PC-9 (cell line): ENCODE measurements around the gene ATRNL1. TPM values are rescaled to one million over a fixed set of nuclear protein-coding genes. Genes with fewer than 3 reads are reported as not detected.

Experiments
- BruUV-seq: library from RNA; stranded (reverse); fragments of 400-500 nt; replicated peaks from 2 replicates; lab custom pipeline; 2021; lab: Mats Ljungman, UMichigan
- CTCF ChIA-PET: fragments of 300-600 bp; sonication (Branson Sonifier 250); formaldehyde crosslinking; loops from one replicate; lab custom pipeline; 2022; ENCODE audit warnings: antibody characterized with exemption; lab: Charles Lee
- POLR2A ChIA-PET: fragments of 300-600 bp; sonication (Branson Sonifier 250); formaldehyde crosslinking; loops from one replicate; lab custom pipeline; 2022; ENCODE audit warnings: antibody characterized with exemption; ENCODE audit not compliant: unreplicated experiment; lab: Charles Lee
- DNase-seq, 2 experiments: peaks; one replicate each; pipeline versions ENCODE4 v3.0.0 to v3.0.0-alpha.2; 2015 to 2022; ENCODE audit warnings: mixed read lengths in 1 of 2
- H2AFZ ChIP-seq: fragments of 200-600 bp; sonication (generic); 2 replicates; pipeline ENCODE4 v1.8.1; 2017; ENCODE audit warnings: antibody characterized with exemption
- H3F3A ChIP-seq: fragments of 200-600 bp; sonication (generic); 2 replicates; pipeline ENCODE4 v1.8.1; 2017; ENCODE audit warnings: antibody characterized with exemption, mild to moderate bottlenecking, low read depth; ENCODE audit not compliant: insufficient read depth
- H3K27ac ChIP-seq: fragments of 200-600 bp; sonication (generic); 2 replicates; pipeline ENCODE4 v1.6.1; 2016; ENCODE audit warnings: mixed run types
- H3K27me3 ChIP-seq: fragments of 200-600 bp; sonication (generic); 2 replicates; pipeline ENCODE4 v1.6.1; 2016; ENCODE audit warnings: low read depth, mixed run types; ENCODE audit not compliant: insufficient read depth
- H3K36me3 ChIP-seq: fragments of 200-600 bp; sonication (generic); 2 replicates; pipeline ENCODE4 v1.6.1; 2016; ENCODE audit warnings: low read depth, mixed run types
- H3K4me1 ChIP-seq: fragments of 200-600 bp; sonication (generic); replicated peaks from 2 replicates; pipeline ENCODE4 v1.6.1; 2016; ENCODE audit warnings: mixed run types; ENCODE audit not compliant: insufficient read depth
- H3K4me2 ChIP-seq: fragments of 200-600 bp; sonication (generic); 2 replicates; pipeline ENCODE4 v1.6.1; 2017; ENCODE audit warnings: mixed run types
- H3K4me3 ChIP-seq: fragments of 200-600 bp; sonication (generic); 2 replicates; pipeline ENCODE4 v1.6.1; 2016; ENCODE audit warnings: mixed run types
- H3K79me2 ChIP-seq: fragments of 200-600 bp; sonication (generic); 2 replicates; pipeline ENCODE4 v1.6.1; 2017; ENCODE audit warnings: low read depth, mixed run types
- H3K9me2 ChIP-seq: fragments of 200-600 bp; sonication (generic); 2 replicates; pipeline ENCODE4 v1.8.1; 2017; ENCODE audit warnings: mild to moderate bottlenecking; ENCODE audit not compliant: insufficient read depth
- H3K9me3 ChIP-seq: fragments of 200-600 bp; sonication (generic); 2 replicates; pipeline ENCODE4 v1.8.1; 2016; ENCODE audit warnings: low read depth; ENCODE audit not compliant: insufficient read depth
- H4K20me1 ChIP-seq: fragments of 200-600 bp; sonication (generic); 2 replicates; pipeline ENCODE4 v1.8.1; 2017; ENCODE audit not compliant: insufficient read depth
- EZH2 ChIP-seq: fragments of 200-600 bp; sonication (generic); IDR thresholded peaks from 2 replicates; pipeline ENCODE4 v1.8.0; 2017; ENCODE audit warnings: antibody characterized with exemption, low read depth
- intact Hi-C: fragments of 100-400 bp; cut with micrococcal nuclease; formaldehyde crosslinking; loops from one replicate; pipeline ENCODE4 v1.10.0; 2022; ENCODE audit not compliant: unreplicated experiment
- total RNA-seq: library from RNA; stranded (reverse); gene quantifications from 2 replicates; pipeline ENCODE4 v1.2.3, GENCODE V29; 2021
- TF ChIP-seq, protein P1 (sequence below): fragments of 200-600 bp; sonication (generic); conservative IDR thresholded peaks from 2 replicates; pipeline ENCODE4 v1.6.1; 2017; ENCODE audit warnings: mixed run types, antibody characterized with exemption, mild to moderate bottlenecking, moderate library complexity

Gene ATRNL1
- total RNA-seq, 1 experiment from 2014 or later = not detected

DNA sequence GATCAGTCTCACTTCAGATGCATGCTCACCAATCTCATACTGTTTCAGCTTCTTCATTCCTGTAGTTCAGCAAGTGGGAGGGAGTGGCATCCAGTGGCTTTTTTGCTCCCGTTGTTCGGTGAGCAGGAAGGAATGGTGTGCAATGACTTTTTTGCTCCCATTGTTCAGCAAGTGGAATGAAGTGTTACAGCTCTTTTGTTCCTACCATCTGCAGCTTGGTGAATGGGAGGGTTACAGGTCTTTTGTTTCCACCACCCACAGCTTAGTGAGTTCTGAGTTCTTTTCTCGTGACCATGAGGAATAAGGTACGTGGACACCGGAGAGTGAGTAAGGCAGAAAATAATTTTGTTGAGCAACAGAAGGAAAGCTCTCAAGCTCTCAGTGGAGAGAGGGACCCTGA lies 363.6 kb downstream of the ATRNL1 start:
- BruUV-seq = no TSS peak

DNA sequence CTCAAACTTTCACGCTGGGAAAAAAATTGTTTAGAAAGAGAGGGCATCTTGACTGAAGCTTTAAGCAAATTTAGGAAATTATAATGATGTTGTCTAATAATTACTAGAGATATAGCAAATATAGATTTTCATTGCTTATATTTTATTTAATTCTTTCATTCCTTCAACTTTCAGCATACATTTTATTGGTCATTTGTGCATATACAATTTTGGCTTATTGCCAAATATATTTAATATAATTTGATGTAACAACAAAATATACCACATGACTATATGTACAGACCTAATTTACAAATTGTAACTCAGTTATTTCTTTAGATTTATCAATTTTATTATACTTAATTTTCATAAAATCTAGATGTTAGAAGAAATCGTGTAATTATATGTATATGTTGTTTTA lies 390.1 kb downstream of the ATRNL1 start:
- Histone ChIP-seq H3K9me2 (no peaks in the 10 kb centered on the region), H3K79me2 (no peaks in the 10 kb centered on the region), H3K36me3 (no peaks in the 10 kb centered on the region), H3K4me2 (no peak overlapping the region), H3F3A (no peaks in the 10 kb centered on the region), H3K27me3 (no peaks in the 10 kb centered on the region), H3K27ac (no peak overlapping the region), H3K4me3 (no peak overlapping the region), H3K4me1 (no peaks in the 10 kb centered on the region), H2AFZ (no peak overlapping the region), H3K9me3 (no peaks in the 10 kb centered on the region), H4K20me1 (no peaks in the 10 kb centered on the region)
- BruUV-seq = no TSS peak
- no peak for TF ChIP-seq EZH2
- intact Hi-C loops = no loop called here
- ChIA-PET POLR2A (no interaction called here), CTCF (no interaction called here)
- DNase-seq = no peak

More for the DNA sequence above, 363.6 kb downstream of the ATRNL1 start:
- Histone ChIP-seq H3K9me2 (no peaks in the 10 kb centered on the region), H2AFZ (no peak overlapping the region), H4K20me1 (no peaks in the 10 kb centered on the region), H3K36me3 (no peaks in the 10 kb centered on the region), H3K79me2 (no peaks in the 10 kb centered on the region), H3K4me1 (no peaks in the 10 kb centered on the region), H3K4me3 (no peak overlapping the region), H3K27me3 (no peaks in the 10 kb centered on the region), H3K9me3 (no peaks in the 10 kb centered on the region), H3K4me2 (no peak overlapping the region), H3K27ac (no peak overlapping the region), H3F3A (no peaks in the 10 kb centered on the region)
- DNase-seq = no peak
- CTCF ChIA-PET = no interaction called here
- POLR2A ChIA-PET = no interaction called here
- intact Hi-C loops = no loop called here
- TF ChIP-seq, protein P1, sequence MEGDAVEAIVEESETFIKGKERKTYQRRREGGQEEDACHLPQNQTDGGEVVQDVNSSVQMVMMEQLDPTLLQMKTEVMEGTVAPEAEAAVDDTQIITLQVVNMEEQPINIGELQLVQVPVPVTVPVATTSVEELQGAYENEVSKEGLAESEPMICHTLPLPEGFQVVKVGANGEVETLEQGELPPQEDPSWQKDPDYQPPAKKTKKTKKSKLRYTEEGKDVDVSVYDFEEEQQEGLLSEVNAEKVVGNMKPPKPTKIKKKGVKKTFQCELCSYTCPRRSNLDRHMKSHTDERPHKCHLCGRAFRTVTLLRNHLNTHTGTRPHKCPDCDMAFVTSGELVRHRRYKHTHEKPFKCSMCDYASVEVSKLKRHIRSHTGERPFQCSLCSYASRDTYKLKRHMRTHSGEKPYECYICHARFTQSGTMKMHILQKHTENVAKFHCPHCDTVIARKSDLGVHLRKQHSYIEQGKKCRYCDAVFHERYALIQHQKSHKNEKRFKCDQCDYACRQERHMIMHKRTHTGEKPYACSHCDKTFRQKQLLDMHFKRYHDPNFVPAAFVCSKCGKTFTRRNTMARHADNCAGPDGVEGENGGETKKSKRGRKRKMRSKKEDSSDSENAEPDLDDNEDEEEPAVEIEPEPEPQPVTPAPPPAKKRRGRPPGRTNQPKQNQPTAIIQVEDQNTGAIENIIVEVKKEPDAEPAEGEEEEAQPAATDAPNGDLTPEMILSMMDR = no peak
- TF ChIP-seq EZH2 = no peak

DNA sequence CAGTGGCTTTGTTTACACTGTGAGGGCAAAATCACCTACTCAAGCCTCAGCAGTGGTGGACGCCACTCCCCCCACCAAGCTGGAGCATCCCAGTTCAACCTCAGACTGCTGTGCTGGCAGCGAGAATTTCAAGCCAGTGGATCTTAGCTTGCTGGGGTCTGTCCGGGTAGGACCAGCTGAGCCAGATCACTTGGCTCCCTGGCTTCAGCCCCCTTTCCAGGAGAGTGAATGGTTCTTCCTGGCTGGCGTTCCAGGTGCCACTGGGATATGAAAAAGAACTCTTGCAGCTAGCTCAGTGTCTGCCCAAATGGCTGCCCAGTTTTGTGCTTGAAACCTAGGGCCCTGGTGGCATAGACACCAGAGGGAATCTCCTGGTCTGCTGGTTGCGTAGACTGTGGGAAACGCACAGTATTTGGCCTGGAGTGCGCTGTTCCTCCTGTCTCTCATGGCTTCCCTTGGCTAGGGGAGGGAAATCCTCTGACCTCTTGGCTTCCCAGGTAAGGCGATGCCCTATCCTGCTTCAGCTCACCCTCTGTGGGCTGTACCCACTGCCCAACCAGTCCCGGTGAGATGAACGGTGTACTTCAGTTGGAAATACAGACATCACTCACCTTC lies 398.5 kb downstream of the ATRNL1 start:
- Histone ChIP-seq H3K4me3 (no peak overlapping the region), H3K4me2 (no peak overlapping the region), H3K79me2 (no peaks in the 10 kb centered on the region), H3K9me3 (no peaks in the 10 kb centered on the region), H3K27ac (no peak overlapping the region), H3K4me1 (no peaks in the 10 kb centered on the region), H4K20me1 (no peaks in the 10 kb centered on the region), H3F3A (no peaks in the 10 kb centered on the region), H3K36me3 (no peaks in the 10 kb centered on the region), H3K27me3 (0 out of 2 replicates have a peak, but pooled peaks cover 5% of the 10 kb centered on the region), H3K9me2 (no peaks in the 10 kb centered on the region), H2AFZ (no peak overlapping the region)
- no peak for TF ChIP-seq EZH2
- TF ChIP-seq, protein P1 = no peak
- POLR2A ChIA-PET = no interaction called here
- intact Hi-C loops = no loop called here
- no peak for DNase-seq
- no TSS peak for BruUV-seq
- CTCF ChIA-PET = no interaction called here

DNA sequence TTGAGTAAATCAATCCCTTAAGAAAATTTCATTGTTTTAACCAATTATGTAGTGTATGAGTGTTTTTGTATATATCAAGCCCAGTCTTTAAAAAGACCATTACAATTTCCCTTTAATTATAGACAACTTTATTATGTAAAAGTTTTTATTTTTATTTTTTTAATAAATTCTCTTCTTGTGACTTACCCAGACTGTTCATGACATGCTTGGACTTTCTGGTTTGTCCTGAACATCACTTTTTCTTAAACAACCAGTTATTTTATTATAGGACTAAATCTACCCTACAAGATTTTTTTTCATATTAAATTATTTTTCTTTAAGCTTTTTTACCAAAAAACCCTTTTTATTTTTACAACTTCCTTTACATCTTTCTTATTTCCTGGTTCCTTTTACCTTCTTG lies 410.4 kb downstream of the ATRNL1 start:
- TF ChIP-seq, protein P1 = no peak
- TF ChIP-seq EZH2 = no peak
- H3K4me3 ChIP-seq = no peak overlapping the region
- H4K20me1 ChIP-seq = no peaks in the 10 kb centered on the region
- H3K27me3 ChIP-seq = no peaks in the 10 kb centered on the region
- H3K4me2 ChIP-seq = no peak overlapping the region
- H3K36me3 ChIP-seq = no peaks in the 10 kb centered on the region
- intact Hi-C loops = no loop called here
- no TSS peak for BruUV-seq
- H2AFZ ChIP-seq = no peak overlapping the region
- H3K4me1 ChIP-seq = no peaks in the 10 kb centered on the region
- no peaks in the 10 kb centered on the region for H3K79me2 ChIP-seq
- DNase-seq = no peak
- CTCF ChIA-PET = no interaction called here
- POLR2A ChIA-PET = no interaction called here
- no peaks in the 10 kb centered on the region for H3K9me2 ChIP-seq
- no peaks in the 10 kb centered on the region for H3F3A ChIP-seq
- no peaks in the 10 kb centered on the region for H3K9me3 ChIP-seq
- no peak overlapping the region for H3K27ac ChIP-seq
